ENCODE data around the gene OPHN1. TPM values are rescaled to one million over a fixed set of nuclear protein-coding genes. Genes with fewer than 3 reads are reported as not detected.
A peak's percentile ranks its signal among the peaks of the same experiment; 100 is the strongest.

Gene OPHN1
- polyA plus RNA-seq, 3 donors, result 0.20 to 0.82 (median 0.73) TPM

DNA sequence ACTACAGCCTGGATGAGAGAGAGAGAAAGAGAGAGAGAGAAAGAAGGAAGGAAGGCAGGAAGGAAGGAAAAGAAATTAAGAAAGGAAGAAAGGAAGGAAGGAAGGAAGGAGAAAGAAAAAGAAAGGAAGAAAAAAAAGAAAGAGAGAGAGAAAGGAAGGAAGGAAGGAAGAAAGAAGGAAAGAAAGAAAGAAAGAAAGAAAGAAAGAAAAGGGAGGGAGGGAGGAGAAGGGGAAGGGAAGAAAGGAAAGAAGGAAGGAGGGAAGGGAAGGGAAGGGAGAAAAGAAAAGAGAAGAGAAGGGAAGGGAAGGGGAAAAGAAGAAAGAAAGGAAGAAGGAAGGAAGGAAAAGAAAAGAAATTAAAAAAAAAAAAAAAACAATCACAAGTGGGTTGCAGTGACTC, 146.3 kb downstream of the OPHN1 start:
- Mint-ChIP-seq H3K4me1 (peaks cover 5% of the 10 kb centered on the region), H3K27me3 (ENCODE audit: low read depth in 3 of 3) (peaks cover 0 to 2% (median 0%) of the 10 kb centered on the region in 3 donors), H3K9me3 (no peaks in the 10 kb centered on the region), H3K36me3 (no peaks in the 10 kb centered on the region), H3K27ac (peak overlapping the region in 1 of 7 donors; percentile 62), H3K4me3 (no peak overlapping the region)
- Histone ChIP-seq H3K27ac (ENCODE audit: low read depth in 1 of 2, low read length in 2 of 2) (no peak overlapping the region), H3K4me2 (replicated peaks; ENCODE audit: extremely low read depth, low read length, poor library complexity, severe bottlenecking) (no peak overlapping the region), H3K79me2 (ENCODE audit: insufficient read depth, low read length) (no peaks in the 10 kb centered on the region), H3K27me3 (ENCODE audit: control insufficient read depth in 2 of 2, insufficient read depth in 2 of 2, low read length in 2 of 2) (no peaks in the 10 kb centered on the region), H3K4me1 (ENCODE audit: control insufficient read depth in 1 of 2, insufficient read depth in 2 of 2, low read length in 2 of 2) (no peaks in the 10 kb centered on the region), H2AFZ (ENCODE audit: insufficient read depth, low read depth, low read length, poor library complexity, severe bottlenecking) (no peak overlapping the region), H3K9me3 (replicated peaks in 1 of 2; ENCODE audit: control insufficient read depth in 1 of 2, insufficient read depth in 1 of 2, low read length in 2 of 2) (no peaks in the 10 kb centered on the region), H3K9ac (ENCODE audit: insufficient read depth, low read length, poor library complexity, severe bottlenecking) (no peak overlapping the region), H4K20me1 (ENCODE audit: insufficient read depth, low read length) (no peaks in the 10 kb centered on the region), H3K36me3 (replicated peaks in 1 of 2; ENCODE audit: control insufficient read depth in 1 of 2, insufficient read depth in 2 of 2, low read length in 2 of 2) (no peaks in the 10 kb centered on the region), H3K4me3 (replicated peaks in 1 of 3; ENCODE audit: low read depth in 2 of 3, low read length in 3 of 3) (no peak overlapping the region)
- DNase-seq, result no peak
- intact Hi-C loops (cut with micrococcal nuclease), result no loop called here
- TF ChIP-seq, protein P1, sequence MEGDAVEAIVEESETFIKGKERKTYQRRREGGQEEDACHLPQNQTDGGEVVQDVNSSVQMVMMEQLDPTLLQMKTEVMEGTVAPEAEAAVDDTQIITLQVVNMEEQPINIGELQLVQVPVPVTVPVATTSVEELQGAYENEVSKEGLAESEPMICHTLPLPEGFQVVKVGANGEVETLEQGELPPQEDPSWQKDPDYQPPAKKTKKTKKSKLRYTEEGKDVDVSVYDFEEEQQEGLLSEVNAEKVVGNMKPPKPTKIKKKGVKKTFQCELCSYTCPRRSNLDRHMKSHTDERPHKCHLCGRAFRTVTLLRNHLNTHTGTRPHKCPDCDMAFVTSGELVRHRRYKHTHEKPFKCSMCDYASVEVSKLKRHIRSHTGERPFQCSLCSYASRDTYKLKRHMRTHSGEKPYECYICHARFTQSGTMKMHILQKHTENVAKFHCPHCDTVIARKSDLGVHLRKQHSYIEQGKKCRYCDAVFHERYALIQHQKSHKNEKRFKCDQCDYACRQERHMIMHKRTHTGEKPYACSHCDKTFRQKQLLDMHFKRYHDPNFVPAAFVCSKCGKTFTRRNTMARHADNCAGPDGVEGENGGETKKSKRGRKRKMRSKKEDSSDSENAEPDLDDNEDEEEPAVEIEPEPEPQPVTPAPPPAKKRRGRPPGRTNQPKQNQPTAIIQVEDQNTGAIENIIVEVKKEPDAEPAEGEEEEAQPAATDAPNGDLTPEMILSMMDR (IDR thresholded peaks at IDR 0.05), result no peak

DNA sequence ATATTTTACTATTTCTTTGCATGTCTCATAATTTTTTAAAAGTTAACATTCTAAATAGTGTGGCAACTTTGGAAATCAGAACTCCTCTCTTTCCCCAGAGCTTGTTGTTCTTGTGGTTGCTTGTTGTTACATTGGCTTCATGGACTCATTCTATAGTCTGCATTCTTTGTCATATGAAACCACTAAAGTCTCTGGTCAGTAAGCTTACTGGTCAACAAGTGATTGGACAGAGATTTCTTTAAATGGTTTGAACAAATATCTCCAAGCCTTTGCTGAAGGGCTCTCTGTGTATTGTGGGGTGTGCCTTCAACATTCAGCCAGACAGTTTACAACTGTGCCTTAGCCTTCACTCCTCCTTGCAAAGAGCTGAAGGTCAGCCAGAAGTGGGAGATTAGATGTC, 147.2 kb downstream of the OPHN1 start:
- Histone ChIP-seq H3K9ac (ENCODE audit: insufficient read depth, low read length, poor library complexity, severe bottlenecking) (no peak overlapping the region), H3K4me3 (replicated peaks in 1 of 3; ENCODE audit: low read depth in 2 of 3, low read length in 3 of 3) (no peak overlapping the region), H3K4me2 (replicated peaks; ENCODE audit: extremely low read depth, low read length, poor library complexity, severe bottlenecking) (no peak overlapping the region), H4K20me1 (ENCODE audit: insufficient read depth, low read length) (no peaks in the 10 kb centered on the region), H3K4me1 (ENCODE audit: control insufficient read depth in 1 of 2, insufficient read depth in 2 of 2, low read length in 2 of 2) (no peaks in the 10 kb centered on the region), H3K79me2 (ENCODE audit: insufficient read depth, low read length) (no peaks in the 10 kb centered on the region), H2AFZ (ENCODE audit: insufficient read depth, low read depth, low read length, poor library complexity, severe bottlenecking) (no peak overlapping the region), H3K9me3 (replicated peaks in 1 of 2; ENCODE audit: control insufficient read depth in 1 of 2, insufficient read depth in 1 of 2, low read length in 2 of 2) (no peaks in the 10 kb centered on the region), H3K36me3 (replicated peaks in 1 of 2; ENCODE audit: control insufficient read depth in 1 of 2, insufficient read depth in 2 of 2, low read length in 2 of 2) (no peaks in the 10 kb centered on the region), H3K27me3 (ENCODE audit: control insufficient read depth in 2 of 2, insufficient read depth in 2 of 2, low read length in 2 of 2) (no peaks in the 10 kb centered on the region), H3K27ac (ENCODE audit: low read depth in 1 of 2, low read length in 2 of 2) (no peak overlapping the region)
- H3K4me3 Mint-ChIP-seq, result no peak overlapping the region
- peaks cover 5% of the 10 kb centered on the region for H3K4me1 Mint-ChIP-seq
- intact Hi-C loops (cut with micrococcal nuclease), result no loop called here
- no peaks in the 10 kb centered on the region for H3K9me3 Mint-ChIP-seq
- no peak overlapping the region for H3K27ac Mint-ChIP-seq
- TF ChIP-seq, protein P1 (IDR thresholded peaks at IDR 0.05), result no peak
- DNase-seq, result no peak
- no peaks in the 10 kb centered on the region for H3K36me3 Mint-ChIP-seq
- H3K27me3 Mint-ChIP-seq (ENCODE audit: low read depth in 3 of 3), result peaks cover 0 to 2% (median 0%) of the 10 kb centered on the region in 3 donors

All from CD14-positive monocyte (primary cell).